DOHH2 (cell line): ENCODE results near the gene ADGRL2.

Source experiments
- H3F3A ChIP-seq: fragments of 200-600 bp; sonication (generic), shearing (Covaris generic); 2 replicates; pipeline ENCODE4 v1.6.0; 2016; ENCODE audit warnings: antibody characterized with exemption, mild to moderate bottlenecking; ENCODE audit not compliant: control insufficient read depth, insufficient read depth
- H3K27ac ChIP-seq: fragments of 200-600 bp; sonication (generic); 2 replicates; pipeline ENCODE4 v1.5.1; 2014; ENCODE audit warnings: low read depth, mild to moderate bottlenecking, low read length, moderate library complexity
- H3K27me3 ChIP-seq: fragments of 200-600 bp; sonication (generic); 2 replicates; pipeline ENCODE4 v1.6.1; 2014; ENCODE audit warnings: mild to moderate bottlenecking, low read length, mixed read lengths; ENCODE audit not compliant: control insufficient read depth
- H3K36me3 ChIP-seq: fragments of 200-600 bp; sonication (generic); 2 replicates; pipeline ENCODE4 v1.6.1; 2014; ENCODE audit warnings: mild to moderate bottlenecking, low read length, moderate library complexity, mixed read lengths; ENCODE audit not compliant: control insufficient read depth
- H3K4me1 ChIP-seq: fragments of 200-600 bp; sonication (generic); 2 replicates; pipeline ENCODE4 v1.6.1; 2014; ENCODE audit warnings: mild to moderate bottlenecking, low read length, mixed read lengths; ENCODE audit not compliant: control insufficient read depth
- H3K4me2 ChIP-seq: fragments of 200-600 bp; sonication (generic); 2 replicates; pipeline ENCODE4 v1.6.0; 2014; ENCODE audit warnings: mild to moderate bottlenecking, low read length, moderate library complexity
- H3K4me3 ChIP-seq: fragments of 200-600 bp; sonication (generic); 2 replicates; pipeline ENCODE4 v1.5.1; 2014; ENCODE audit warnings: mild to moderate bottlenecking, low read length, mixed read lengths
- H3K79me2 ChIP-seq: fragments of 200-600 bp; sonication (generic); 2 replicates; pipeline ENCODE4 v1.6.1; 2014; ENCODE audit warnings: mild to moderate bottlenecking, low read length, mixed read lengths; ENCODE audit not compliant: control insufficient read depth
- H3K9me2 ChIP-seq: fragments of 200-600 bp; sonication (generic); replicated peaks from 2 replicates; pipeline ENCODE4 v1.6.1; 2014; ENCODE audit warnings: mild to moderate bottlenecking, low read length, mixed read lengths; ENCODE audit not compliant: control insufficient read depth
- H3K9me3 ChIP-seq: fragments of 200-600 bp; sonication (generic); 2 replicates; pipeline ENCODE4 v1.6.1; 2014; ENCODE audit warnings: antibody characterized with exemption, low read length, mixed read lengths; ENCODE audit not compliant: control insufficient read depth, insufficient read depth
- H4K20me1 ChIP-seq: fragments of 200-600 bp; sonication (generic); 2 replicates; pipeline ENCODE4 v1.6.0; 2014; ENCODE audit warnings: low read depth, mild to moderate bottlenecking, antibody characterized with exemption, low read length, moderate library complexity; ENCODE audit not compliant: control insufficient read depth, insufficient read depth
- CTCF ChIP-seq: fragments of 200-600 bp; sonication (generic); IDR thresholded peaks from one replicate; pipeline ENCODE4 v1.5.1; 2014; ENCODE audit warnings: antibody characterized with exemption, mild to moderate bottlenecking, low read depth, low read length; ENCODE audit not compliant: poor library complexity, severe bottlenecking
- EZH2phosphoT487 ChIP-seq: fragments of 200-600 bp; sonication (generic); IDR thresholded peaks from 2 replicates; pipeline ENCODE4 v1.6.1; 2017; ENCODE audit warnings: borderline replicate concordance, mild to moderate bottlenecking, antibody characterized with exemption, low read length, moderate library complexity, mixed read lengths

ADGRL2 gene

GRCh38 chr1:81809808-81810207 is 9.1 kb downstream of the ADGRL2 start:
- no peaks in the 10 kb centered on the region for H3F3A ChIP-seq
- H3K4me1 ChIP-seq: no peaks in the 10 kb centered on the region
- H3K27ac ChIP-seq: no peak overlapping the region
- H3K27me3 ChIP-seq: no peaks in the 10 kb centered on the region
- TF ChIP-seq EZH2phosphoT487 (no peak), CTCF (no peak)
- H3K79me2 ChIP-seq: no peaks in the 10 kb centered on the region
- H3K4me3 ChIP-seq: no peak overlapping the region
- no peaks in the 10 kb centered on the region for H3K36me3 ChIP-seq
- no peaks in the 10 kb centered on the region for H4K20me1 ChIP-seq
- no peaks in the 10 kb centered on the region for H3K9me2 ChIP-seq
- H3K9me3 ChIP-seq: no peaks in the 10 kb centered on the region
- H3K4me2 ChIP-seq: no peak overlapping the region

- Histone ChIP-seq H3K27ac (no peak overlapping the region), H3K4me3 (no peak overlapping the region), H3K79me2 (no peaks in the 10 kb centered on the region), H3K4me2 (no peak overlapping the region), H3K36me3 (no peaks in the 10 kb centered on the region), H4K20me1 (no peaks in the 10 kb centered on the region), H3K4me1 (no peaks in the 10 kb centered on the region), H3K9me3 (no peaks in the 10 kb centered on the region), H3K9me2 (no peaks in the 10 kb centered on the region), H3K27me3 (no peaks in the 10 kb centered on the region), H3F3A (no peaks in the 10 kb centered on the region)
- TF ChIP-seq EZH2phosphoT487 (no peak), CTCF (peak; percentile 8)
Measured at GRCh38 chr1:81811757-81812371, 11.1 kb downstream of the ADGRL2 start.

GRCh38 chr1:81812712-81813111 is 12.0 kb downstream of the ADGRL2 start:
- Histone ChIP-seq H3K27ac (no peak overlapping the region), H3K4me3 (no peak overlapping the region), H3K36me3 (no peaks in the 10 kb centered on the region), H3K4me1 (no peaks in the 10 kb centered on the region), H3K9me3 (no peaks in the 10 kb centered on the region), H3K9me2 (no peaks in the 10 kb centered on the region), H3K27me3 (no peaks in the 10 kb centered on the region), H3K4me2 (no peak overlapping the region), H4K20me1 (no peaks in the 10 kb centered on the region), H3K79me2 (no peaks in the 10 kb centered on the region), H3F3A (no peaks in the 10 kb centered on the region)
- no peak for TF ChIP-seq CTCF
